Measurements from ENCODE around the gene AMD1. TPM values are rescaled to one million over a fixed set of nuclear protein-coding genes. Genes with fewer than 3 reads are reported as not detected.
"Not testable (repeated sequence)": the region's sequence is repeated elsewhere in the genome, so short reads cannot be mapped to it uniquely, and the experiment has no call there.

The AMD1 gene
- total and polyA plus RNA-seq, 12 donors, result 34.2 to 101 (median 53.3) TPM

GRCh38 chr6:110900028-110900598 is 25.5 kb downstream of the AMD1 start:
- no peak for DNase-seq
- no peak overlapping the region for H3K4me3 ChIP-seq
- peaks cover 0 to 24% (median 8%) of the 10 kb centered on the region in 11 donors for H3K9me3 ChIP-seq
- 93 to 95% methylated on average over 5 of the region's 5 CpGs for WGBS, 2 donors
- H3K27me3 ChIP-seq, result no peaks in the 10 kb centered on the region
- TF ChIP-seq, protein P1, sequence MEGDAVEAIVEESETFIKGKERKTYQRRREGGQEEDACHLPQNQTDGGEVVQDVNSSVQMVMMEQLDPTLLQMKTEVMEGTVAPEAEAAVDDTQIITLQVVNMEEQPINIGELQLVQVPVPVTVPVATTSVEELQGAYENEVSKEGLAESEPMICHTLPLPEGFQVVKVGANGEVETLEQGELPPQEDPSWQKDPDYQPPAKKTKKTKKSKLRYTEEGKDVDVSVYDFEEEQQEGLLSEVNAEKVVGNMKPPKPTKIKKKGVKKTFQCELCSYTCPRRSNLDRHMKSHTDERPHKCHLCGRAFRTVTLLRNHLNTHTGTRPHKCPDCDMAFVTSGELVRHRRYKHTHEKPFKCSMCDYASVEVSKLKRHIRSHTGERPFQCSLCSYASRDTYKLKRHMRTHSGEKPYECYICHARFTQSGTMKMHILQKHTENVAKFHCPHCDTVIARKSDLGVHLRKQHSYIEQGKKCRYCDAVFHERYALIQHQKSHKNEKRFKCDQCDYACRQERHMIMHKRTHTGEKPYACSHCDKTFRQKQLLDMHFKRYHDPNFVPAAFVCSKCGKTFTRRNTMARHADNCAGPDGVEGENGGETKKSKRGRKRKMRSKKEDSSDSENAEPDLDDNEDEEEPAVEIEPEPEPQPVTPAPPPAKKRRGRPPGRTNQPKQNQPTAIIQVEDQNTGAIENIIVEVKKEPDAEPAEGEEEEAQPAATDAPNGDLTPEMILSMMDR (IDR thresholded peaks at IDR 0.05), result no peak
- H3K4me1 ChIP-seq, result no peaks in the 10 kb centered on the region
- H3K27ac ChIP-seq, result no peak overlapping the region
- peaks cover 0 to 52% (median 17%) of the 10 kb centered on the region in 9 donors for H3K36me3 ChIP-seq
- no peak for ATAC-seq
- intact Hi-C loops (cut with DNase I), result no loop called here

GRCh38 chr6:110901601-110902000 is 27.0 kb downstream of the AMD1 start:
- H3K27ac ChIP-seq; H3K4me3 ChIP-seq; ATAC-seq; H3K4me1 ChIP-seq; H3K27me3 ChIP-seq; intact Hi-C loops (cut with DNase I); DNase-seq: not testable (repeated sequence)
- H3K36me3 ChIP-seq, result peaks cover 0 to 37% (median 8%) of the 10 kb centered on the region in 9 donors
- peaks cover 0 to 38% (median 13%) of the 10 kb centered on the region in 11 donors for H3K9me3 ChIP-seq
- WGBS, 2 donors, result 89 to 91% methylated on average over 8 of the region's 8 CpGs

GRCh38 chr6:110902091-110902490 is 27.5 kb downstream of the AMD1 start:
- peaks cover 0 to 42% (median 13%) of the 10 kb centered on the region in 11 donors for H3K9me3 ChIP-seq
- no peak overlapping the region for H3K4me3 ChIP-seq
- ATAC-seq, result peak in 2 of 8 donors; percentile 26 to 31
- H3K36me3 ChIP-seq, result peaks cover 0 to 32% (median 7%) of the 10 kb centered on the region in 9 donors
- 94 to 95% methylated on average over 8 of the region's 8 CpGs for WGBS, 2 donors
- TF ChIP-seq, protein P1 (IDR thresholded peaks at IDR 0.05), result no peak
- no peaks in the 10 kb centered on the region for H3K27me3 ChIP-seq
- H3K27ac ChIP-seq, result no peak overlapping the region
- intact Hi-C loops (cut with DNase I), result no loop called here
- H3K4me1 ChIP-seq, result no peaks in the 10 kb centered on the region
- no peak for DNase-seq

DNA sequence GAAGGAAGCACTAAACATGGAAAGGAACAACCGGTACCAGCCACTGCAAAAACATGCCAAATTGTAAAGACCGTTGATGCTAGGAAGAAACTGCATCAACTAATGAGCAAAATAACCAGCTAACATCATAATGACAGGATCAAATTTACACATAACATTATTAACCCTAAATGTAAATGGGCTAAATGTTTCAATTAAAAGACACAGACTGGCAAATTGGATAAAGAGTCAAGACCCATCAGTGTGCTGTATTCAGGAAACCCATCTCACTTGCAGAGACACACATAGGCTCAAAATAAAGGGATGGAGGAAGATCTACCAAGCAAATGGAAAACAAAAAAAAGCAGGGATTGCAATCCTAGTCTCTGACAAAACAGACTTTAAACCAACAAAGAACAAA is 31.7 kb downstream of the AMD1 start:
- H3K27ac ChIP-seq; ATAC-seq; H3K4me3 ChIP-seq; intact Hi-C loops (cut with DNase I); H3K4me1 ChIP-seq; DNase-seq; H3K36me3 ChIP-seq; H3K27me3 ChIP-seq: not testable (repeated sequence)
- WGBS, 2 donors, result 100% methylated on average over 1 of the region's 2 CpGs; no CpG with 5 or more reads in 1 of the 2 donors
- peaks cover 0 to 72% (median 13%) of the 10 kb centered on the region in 11 donors for H3K9me3 ChIP-seq

- H3K4me3 ChIP-seq, result no peak overlapping the region
- intact Hi-C loops (cut with DNase I), result no loop called here
- H3K27ac ChIP-seq, result no peak overlapping the region
- ATAC-seq (no peak), DNase-seq (no peak)
- no peaks in the 10 kb centered on the region for H3K27me3 ChIP-seq
- no peaks in the 10 kb centered on the region for H3K9me3 ChIP-seq
- peaks cover 0 to 31% (median 0%) of the 10 kb centered on the region in 9 donors for H3K4me1 ChIP-seq
- 90 to 95% methylated on average over 3 of the region's 3 CpGs for WGBS, 2 donors
- TF ChIP-seq, protein P1 (IDR thresholded peaks at IDR 0.05), result no peak
- no peaks in the 10 kb centered on the region for H3K36me3 ChIP-seq
Observed at GRCh38 chr6:110930781-110931180, 56.2 kb downstream of the AMD1 start.
